HFFc6 (cell line): ENCODE data around the gene ZNF580. TPM values are rescaled to one million over a fixed set of nuclear protein-coding genes. Genes with fewer than 3 reads are reported as not detected.
A peak's percentile ranks its signal among the peaks of the same experiment; 100 is the strongest.

ENCODE experiments used
- DNase-seq: peaks from one replicate; pipeline ENCODE4 v3.0.0-alpha.2; 2018
- H3K27ac Mint-ChIP-seq: 2 replicates; pipeline ENCODE4 v1.8.0; 2020; ENCODE audit warnings: mild to moderate bottlenecking, mixed read lengths
- H3K27me3 Mint-ChIP-seq: 2 replicates; pipeline ENCODE4 v1.8.0; 2021; ENCODE audit warnings: mild to moderate bottlenecking, moderate library complexity, mixed read lengths; ENCODE audit not compliant: insufficient read depth
- H3K36me3 Mint-ChIP-seq: 2 replicates; pipeline ENCODE4 v1.8.0; 2021; ENCODE audit warnings: low read depth, mixed read lengths
- H3K4me1 Mint-ChIP-seq: 2 replicates; pipeline ENCODE4 v1.8.0; 2020; ENCODE audit warnings: low read depth, mixed read lengths
- H3K4me3 Mint-ChIP-seq: 2 replicates; pipeline ENCODE4 v1.8.0; 2020; ENCODE audit warnings: mild to moderate bottlenecking, moderate library complexity, mixed read lengths
- H3K9me3 Mint-ChIP-seq: 2 replicates; pipeline ENCODE4 v1.8.0; 2020; ENCODE audit warnings: mild to moderate bottlenecking, mixed read lengths
- CTCF ChIP-seq: fragments of 200-600 bp; sonication (generic); IDR thresholded peaks from 2 replicates; pipeline ENCODE4 v1.5.0; 2021; ENCODE audit warnings: antibody characterized with exemption, mild to moderate bottlenecking
- total RNA-seq, 6 experiments: library from RNA; stranded (reverse); fragmentation: NEBNext Ultra II Directional; extraction: Animal tissue kit (Norgen Biotek cat#: 25700); gene quantifications; 2 replicates in 1 of 6; 3 replicates in 5 of 6; pipeline ENCODE4 v1.2.3, GENCODE V29; 2021

The ZNF580 gene
- total RNA-seq, 6 experiments from 2014 or later, result 51.0 to 60.5 (median 57.7) TPM

GRCh38 chr19:55680339-55681130 lies 39.7 kb downstream of the ZNF580 start:
- Mint-ChIP-seq H3K4me1 (peaks cover 47% of the 10 kb centered on the region), H3K36me3 (peaks cover 29% of the 10 kb centered on the region)

GRCh38 chr19:55681131-55682092 lies 40.6 kb downstream of the ZNF580 start:
- no peak for TF ChIP-seq CTCF
- Mint-ChIP-seq H3K4me3 (no peak overlapping the region), H3K36me3 (peaks cover 25% of the 10 kb centered on the region), H3K27ac (no peak overlapping the region), H3K4me1 (peaks cover 43% of the 10 kb centered on the region), H3K27me3 (peaks cover 4% of the 10 kb centered on the region), H3K9me3 (no peaks in the 10 kb centered on the region)
- DNase-seq, result peak; percentile 28

More at GRCh38 chr19:55680339-55681130, 39.7 kb downstream of the ZNF580 start:
- no peak for DNase-seq
- Mint-ChIP-seq H3K9me3 (no peaks in the 10 kb centered on the region), H3K27me3 (peaks cover 5% of the 10 kb centered on the region; the same call in 1 of the 2 replicates), H3K27ac (no peak overlapping the region), H3K4me3 (no peak overlapping the region)
- TF ChIP-seq CTCF, result no peak

- H3K4me1 Mint-ChIP-seq, result peaks cover 23% of the 10 kb centered on the region
- TF ChIP-seq CTCF, result no peak
- H3K9me3 Mint-ChIP-seq, result no peaks in the 10 kb centered on the region
- H3K27ac Mint-ChIP-seq, result no peak overlapping the region
- DNase-seq, result no peak
- H3K27me3 Mint-ChIP-seq, result peaks cover 5% of the 10 kb centered on the region
- H3K4me3 Mint-ChIP-seq, result no peak overlapping the region
- peaks cover 13% of the 10 kb centered on the region for H3K36me3 Mint-ChIP-seq
These were observed 42.9 kb downstream of the ZNF580 start for GRCh38 chr19:55683449-55684261.

- Mint-ChIP-seq H3K9me3 (no peaks in the 10 kb centered on the region), H3K36me3 (no peaks in the 10 kb centered on the region), H3K4me3 (no peak overlapping the region), H3K4me1 (peaks cover 8% of the 10 kb centered on the region; the same call in 1 of the 2 replicates), H3K27ac (no peak overlapping the region), H3K27me3 (peaks cover 3% of the 10 kb centered on the region)
- no peak for TF ChIP-seq CTCF
- DNase-seq, result no peak
These were observed 44.3 kb downstream of the ZNF580 start for GRCh38 chr19:55684946-55685681.
